KOPT-K1 (cell line): ENCODE results near the gene SETD4.
"Not testable (repeated sequence)": the region's sequence is repeated elsewhere in the genome, so short reads cannot be mapped to it uniquely, and the experiment has no call there.

Experiments used
- H3K27ac ChIP-seq: fragments of 200-600 bp; sonication (generic); 2 replicates; pipeline ENCODE4 v1.5.1; 2016; ENCODE audit warnings: antibody characterized with exemption, mild to moderate bottlenecking, low read depth, low read length; ENCODE audit not compliant: poor library complexity, severe bottlenecking
- H3K36me3 ChIP-seq: fragments of 200-600 bp; sonication (generic); 2 replicates; pipeline ENCODE4 v1.5.1; 2017; ENCODE audit warnings: antibody characterized with exemption, mild to moderate bottlenecking, low read length, moderate library complexity; ENCODE audit not compliant: insufficient read depth
- H3K9me3 ChIP-seq: fragments of 200-600 bp; sonication (generic); 2 replicates; pipeline ENCODE4 v1.5.1; 2017; ENCODE audit warnings: antibody characterized with exemption, low read length, mild to moderate bottlenecking; ENCODE audit not compliant: insufficient read depth, poor library complexity, severe bottlenecking

The SETD4 gene

GRCh38 chr21:36089946-36090345 lies 29.6 kb upstream of the SETD4 start:
- Histone ChIP-seq H3K9me3 (peaks cover 24% of the 10 kb centered on the region), H3K27ac (no peak overlapping the region), H3K36me3 (no peaks in the 10 kb centered on the region)

GRCh38 chr21:36087362-36088138 lies 27.2 kb upstream of the SETD4 start:
- H3K36me3 ChIP-seq: no peaks in the 10 kb centered on the region
- H3K27ac ChIP-seq: no peak overlapping the region
- peaks cover under 1% of the 10 kb centered on the region for H3K9me3 ChIP-seq

GRCh38 chr21:36082237-36082664 lies 21.9 kb upstream of the SETD4 start:
- Histone ChIP-seq H3K27ac (no peak overlapping the region), H3K9me3 (no peaks in the 10 kb centered on the region), H3K36me3 (no peaks in the 10 kb centered on the region)

- Histone ChIP-seq H3K27ac (no peak overlapping the region), H3K36me3 (no peaks in the 10 kb centered on the region), H3K9me3 (no peaks in the 10 kb centered on the region)
Observed at GRCh38 chr21:36080386-36080785, 20.1 kb upstream of the SETD4 start.

GRCh38 chr21:36079671-36080070 lies 19.3 kb upstream of the SETD4 start:
- no peak overlapping the region for H3K27ac ChIP-seq
- H3K9me3 ChIP-seq: no peaks in the 10 kb centered on the region
- H3K36me3 ChIP-seq: no peaks in the 10 kb centered on the region

- H3K36me3 ChIP-seq: no peaks in the 10 kb centered on the region
- no peak overlapping the region for H3K27ac ChIP-seq
- no peaks in the 10 kb centered on the region for H3K9me3 ChIP-seq
Observed at GRCh38 chr21:36079010-36079649, 18.8 kb upstream of the SETD4 start.

GRCh38 chr21:36077758-36078157 lies 17.4 kb upstream of the SETD4 start:
- Histone ChIP-seq H3K36me3 (no peaks in the 10 kb centered on the region), H3K27ac (no peak overlapping the region), H3K9me3 (no peaks in the 10 kb centered on the region)

- no peaks in the 10 kb centered on the region for H3K36me3 ChIP-seq
- no peaks in the 10 kb centered on the region for H3K9me3 ChIP-seq
- no peak overlapping the region for H3K27ac ChIP-seq
Observed at GRCh38 chr21:36076878-36077655, 16.7 kb upstream of the SETD4 start.

GRCh38 chr21:36075953-36076352 lies 15.6 kb upstream of the SETD4 start:
- no peaks in the 10 kb centered on the region for H3K9me3 ChIP-seq
- no peaks in the 10 kb centered on the region for H3K36me3 ChIP-seq
- no peak overlapping the region for H3K27ac ChIP-seq

GRCh38 chr21:36075171-36075570 lies 14.8 kb upstream of the SETD4 start:
- no peaks in the 10 kb centered on the region for H3K9me3 ChIP-seq
- no peaks in the 10 kb centered on the region for H3K36me3 ChIP-seq
- no peak overlapping the region for H3K27ac ChIP-seq

- H3K9me3 ChIP-seq, H3K27ac ChIP-seq, H3K36me3 ChIP-seq: not testable (repeated sequence)
Observed at GRCh38 chr21:36073911-36074310, 13.6 kb upstream of the SETD4 start.

- no peak overlapping the region for H3K27ac ChIP-seq
- no peaks in the 10 kb centered on the region for H3K36me3 ChIP-seq
Observed at GRCh38 chr21:36073181-36073580, 12.9 kb upstream of the SETD4 start.

GRCh38 chr21:36072453-36073162 lies 12.3 kb upstream of the SETD4 start:
- H3K36me3 ChIP-seq: no peaks in the 10 kb centered on the region
- H3K9me3 ChIP-seq: peaks cover 23% of the 10 kb centered on the region
- no peak overlapping the region for H3K27ac ChIP-seq

More at GRCh38 chr21:36073181-36073580, 12.9 kb upstream of the SETD4 start:
- H3K9me3 ChIP-seq: peaks cover 17% of the 10 kb centered on the region

- H3K9me3 ChIP-seq: peaks cover 23% of the 10 kb centered on the region
- H3K36me3 ChIP-seq: no peaks in the 10 kb centered on the region
- H3K27ac ChIP-seq: no peak overlapping the region
Observed at GRCh38 chr21:36070999-36071398, 10.7 kb upstream of the SETD4 start.
